HG03457 (cell line): Measurements from ENCODE around the gene ADGRD2.
"Not testable (repeated sequence)": the region's sequence is repeated elsewhere in the genome, so short reads cannot be mapped to it uniquely, and the experiment has no call there.

ENCODE experiments used
- ATAC-seq: cut with Tn5 transposase; IDR thresholded peaks from one replicate; pipeline ENCODE4 v1.9.1; 2021; ENCODE audit warnings: moderate number of reproducible peaks; ENCODE audit not compliant: unreplicated experiment

ADGRD2 gene

GRCh38 chr9:124450241-124450924 is at the start of gene ADGRD2:
Gene ADGRD2 (plus strand): TSS chr9:124450451. CDS start chr9:124451667, 1,216 bp downstream.
- no peak for ATAC-seq

DNA sequence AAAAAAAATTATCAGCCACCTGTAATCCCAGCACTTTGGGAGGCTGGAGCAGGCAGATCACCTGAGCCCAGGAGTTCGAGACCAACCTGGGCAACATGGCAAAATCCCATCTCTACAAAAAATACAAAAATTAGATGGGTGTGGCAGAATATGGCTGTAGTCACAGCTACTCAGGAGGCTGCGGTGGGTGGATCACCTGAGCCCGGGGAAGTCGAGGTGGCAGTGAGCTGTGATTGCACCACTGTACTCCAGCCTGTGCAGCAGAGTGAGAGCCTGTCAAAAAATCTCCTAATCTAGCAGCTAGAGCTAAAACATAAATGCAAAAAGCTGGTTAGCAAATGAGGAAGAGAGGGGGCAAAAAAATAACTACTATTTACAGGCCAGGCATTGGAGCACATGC is 47.0 kb upstream of the ADGRD2 start:
- no peak for ATAC-seq

GRCh38 chr9:124409410-124409809 is 40.8 kb upstream of the ADGRD2 start:
- ATAC-seq: no peak

DNA sequence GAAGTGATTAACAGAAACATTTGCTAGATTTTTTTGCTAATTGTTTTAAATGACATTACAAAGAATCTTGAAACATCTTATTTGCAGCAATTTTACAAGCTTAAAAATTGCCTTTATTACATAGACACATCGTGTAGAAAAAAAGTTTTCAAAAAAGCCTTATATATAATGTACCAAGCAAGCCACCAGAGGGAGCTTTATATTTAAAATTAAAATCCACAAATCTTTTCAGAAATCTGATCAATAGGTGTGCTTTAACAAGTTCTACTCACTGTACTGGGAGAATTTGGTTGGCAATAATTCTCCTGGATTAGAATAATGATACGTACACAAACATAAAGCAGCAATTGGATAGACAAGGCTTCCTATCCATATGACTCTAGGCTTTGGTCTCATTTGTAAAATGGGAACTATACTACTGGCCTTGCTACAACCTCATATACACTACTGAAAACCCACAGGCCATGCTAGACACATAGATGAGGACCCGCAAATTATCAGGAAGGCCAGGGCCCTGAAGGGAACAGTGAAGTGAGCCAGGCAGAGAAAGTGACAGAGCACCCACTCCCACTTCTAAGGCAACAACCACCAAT is 39.8 kb upstream of the ADGRD2 start:
- no peak for ATAC-seq

DNA sequence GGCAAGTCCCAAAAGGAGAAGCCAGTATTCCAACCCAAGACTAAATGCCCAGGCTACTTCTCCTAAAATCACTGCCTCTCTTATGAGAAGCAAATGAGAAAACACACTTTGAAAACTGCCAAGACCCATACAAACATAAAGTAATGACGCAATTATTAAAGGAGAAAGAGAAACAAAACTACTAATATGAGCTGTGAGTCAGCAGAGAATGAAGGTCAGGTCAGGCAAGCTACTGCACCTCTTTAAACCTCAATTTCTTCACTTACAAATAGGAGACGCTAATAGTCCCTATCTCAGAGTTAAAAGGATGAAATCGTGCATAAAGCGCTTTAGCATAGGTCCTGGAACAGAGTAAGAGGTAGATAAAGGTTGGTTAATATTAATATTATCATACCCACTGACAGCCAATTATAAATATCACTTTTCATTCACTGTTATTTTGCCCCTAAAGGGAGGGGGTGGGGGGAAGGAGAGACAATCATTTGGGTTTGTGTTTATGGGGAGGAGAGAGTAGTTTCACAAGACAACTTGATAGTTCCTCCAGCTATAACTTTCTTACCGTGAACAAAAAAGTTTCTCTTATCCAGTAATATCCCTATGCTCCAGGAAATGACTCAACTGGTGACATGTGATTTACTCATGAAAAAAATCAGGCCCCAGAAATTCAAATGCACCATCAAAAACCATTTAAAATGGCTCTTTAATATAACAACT is 38.6 kb upstream of the ADGRD2 start:
- no peak for ATAC-seq

DNA sequence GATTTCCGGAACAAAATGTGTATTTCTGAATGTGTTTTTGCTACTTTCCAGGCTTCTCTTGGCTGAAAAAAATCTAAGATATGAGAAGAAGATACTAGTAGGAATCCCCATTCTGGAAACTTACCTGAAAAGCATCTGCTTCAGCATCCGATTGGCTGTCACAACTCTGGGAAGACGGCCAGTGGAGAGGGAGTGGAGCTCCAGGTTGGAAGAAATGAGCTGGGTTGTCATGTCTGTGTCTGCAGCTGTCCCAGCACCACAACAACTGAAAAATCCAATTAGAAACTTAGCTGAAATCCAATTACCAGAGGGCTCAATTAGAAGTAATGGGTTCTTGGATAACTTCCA is 38.0 kb upstream of the ADGRD2 start:
- no peak for ATAC-seq

DNA sequence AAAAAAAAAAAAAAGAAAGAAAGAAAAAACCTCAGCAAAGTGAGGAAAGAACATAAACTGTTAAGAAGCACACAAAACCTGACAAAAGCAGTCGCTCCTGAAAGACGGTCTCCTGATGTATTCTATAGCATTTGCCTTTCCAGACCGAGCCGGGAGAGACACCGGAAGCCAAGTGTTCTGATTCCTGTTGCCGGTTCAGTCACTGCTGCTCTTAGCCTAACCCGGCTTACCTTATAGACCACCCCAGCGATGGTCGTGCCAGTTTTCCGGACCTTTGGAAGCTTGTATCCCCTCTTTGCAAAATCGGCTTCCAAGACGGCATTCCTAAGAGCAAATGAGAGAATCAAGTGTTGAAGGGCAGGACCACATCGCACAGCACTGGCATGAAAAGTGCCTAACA is 35.6 kb upstream of the ADGRD2 start:
- no peak for ATAC-seq

- ATAC-seq: peak; percentile 71
Observed at GRCh38 chr9:124415102-124415851, 35.0 kb upstream of the ADGRD2 start, which contains the start of gene PSMB7. Gene PSMB7 (minus strand): TSS chr9:124415442. CDS start chr9:124415425, 17 bp downstream.

DNA sequence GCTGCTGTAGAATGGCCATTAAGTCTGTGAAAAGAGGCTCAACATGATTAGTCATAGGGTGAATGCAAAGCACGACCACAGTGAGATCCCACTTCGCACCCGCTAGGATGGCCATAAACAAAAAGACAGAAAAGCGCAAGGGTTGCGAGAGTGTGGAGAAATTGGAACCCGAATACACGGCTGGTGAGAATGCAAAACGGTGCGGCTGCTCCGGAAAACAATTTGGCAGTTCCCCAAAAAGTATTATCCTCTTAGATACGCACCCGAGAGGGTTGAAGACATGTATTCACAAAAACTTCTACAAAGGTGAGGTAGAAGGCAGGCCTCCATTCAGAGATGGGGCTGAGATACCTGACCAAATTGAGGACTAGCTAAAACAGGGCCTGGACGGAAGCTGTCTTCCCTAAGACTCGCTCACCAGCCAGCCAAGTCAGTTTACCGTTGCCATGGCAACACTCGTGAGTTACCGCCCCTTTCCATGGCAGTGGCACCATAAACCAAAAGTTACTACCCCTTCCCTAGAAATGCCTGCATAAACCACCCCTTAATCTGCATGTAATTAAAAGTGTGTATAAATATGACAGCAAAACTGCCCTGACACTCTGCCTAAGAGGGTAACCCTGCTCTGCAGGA is 34.3 kb upstream of the ADGRD2 start:
- no peak for ATAC-seq

DNA sequence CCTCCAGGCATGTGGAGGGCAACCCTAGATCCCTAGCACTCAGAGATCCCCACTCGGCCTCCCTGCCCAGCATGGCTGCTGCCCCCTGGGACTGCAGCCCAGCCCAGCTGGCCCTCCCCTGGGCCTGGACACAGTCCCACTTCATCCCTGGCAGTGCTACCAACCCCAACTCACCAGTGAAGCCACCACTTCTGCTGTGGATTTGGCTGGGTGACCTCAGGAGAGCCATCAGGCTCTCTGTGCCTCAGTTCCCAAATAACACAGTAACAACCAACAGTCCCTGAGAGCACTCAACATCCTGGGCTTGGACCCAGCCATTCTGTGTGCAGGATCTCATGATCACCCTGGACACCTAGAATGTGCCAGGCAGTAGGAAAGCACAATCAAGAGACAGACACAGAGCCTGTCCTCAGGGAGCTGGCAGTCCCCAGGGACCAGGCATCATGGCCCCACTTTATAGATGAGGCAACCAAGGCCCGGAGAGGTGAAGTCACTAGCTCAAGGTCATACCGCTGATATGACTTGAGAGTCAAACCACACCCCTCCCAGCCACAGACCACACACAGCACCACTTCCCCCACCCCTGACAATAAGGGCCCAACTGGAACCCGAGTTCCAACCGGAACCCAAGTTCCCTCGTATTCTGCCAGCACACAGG is 30.3 kb upstream of the ADGRD2 start:
- ATAC-seq: no peak

GRCh38 chr9:124420991-124421543 is 29.2 kb upstream of the ADGRD2 start:
- ATAC-seq: no peak

DNA sequence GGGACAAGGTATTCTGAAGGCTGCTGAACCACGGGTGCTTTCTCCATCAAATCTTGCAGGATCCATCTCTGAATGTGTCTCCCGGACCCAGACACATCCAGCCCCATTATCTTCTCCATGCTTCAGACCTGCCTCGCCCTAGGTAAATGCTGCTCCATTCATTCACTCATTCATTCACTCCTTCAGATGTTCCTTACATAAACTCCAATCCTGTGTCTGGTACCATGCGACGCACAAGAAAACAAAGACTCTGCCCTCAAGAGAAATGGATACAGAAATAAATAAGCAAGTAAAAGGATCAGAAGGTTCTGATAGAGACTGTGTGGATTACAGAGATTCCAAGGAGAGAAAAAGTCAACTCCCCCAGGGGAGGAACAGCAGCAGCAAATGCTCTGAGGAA is 27.1 kb upstream of the ADGRD2 start:
- no peak for ATAC-seq

GRCh38 chr9:124423591-124423990 is 26.7 kb upstream of the ADGRD2 start:
- ATAC-seq: no peak

DNA sequence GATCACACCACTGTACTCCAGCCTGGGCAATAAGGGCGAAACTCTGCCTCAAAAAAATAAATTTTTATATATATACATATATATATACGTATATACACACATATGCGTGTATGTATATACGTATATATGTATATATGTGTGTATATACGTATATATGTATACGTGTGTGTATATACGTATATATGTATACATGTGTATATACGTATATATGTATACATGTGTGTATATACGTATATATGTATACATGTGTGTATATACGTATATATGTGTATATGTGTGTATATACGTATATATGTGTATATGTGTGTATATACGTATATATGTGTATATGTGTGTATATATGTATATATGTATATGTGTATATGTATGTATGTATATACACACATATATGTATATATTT is 24.5 kb upstream of the ADGRD2 start:
- ATAC-seq: not testable (repeated sequence)

DNA sequence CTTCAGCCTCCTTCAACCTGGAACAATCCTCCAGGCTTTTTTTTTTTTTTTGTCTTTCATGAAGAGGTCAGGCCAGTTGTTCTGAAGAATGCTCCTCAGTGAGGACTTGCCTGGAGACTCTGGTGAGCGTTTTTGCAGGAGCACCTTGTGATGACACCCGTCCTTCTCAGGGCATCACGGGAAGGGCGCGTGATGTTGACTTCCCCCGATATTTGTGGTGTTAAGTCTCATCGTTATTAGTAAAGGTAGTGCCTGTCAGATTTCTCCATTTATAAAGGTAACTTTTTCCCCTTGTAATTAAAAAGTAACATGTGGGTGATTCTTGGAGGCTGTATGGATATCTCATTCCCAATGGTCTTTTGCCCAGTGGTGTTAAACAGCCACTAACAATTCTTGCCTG is 23.9 kb upstream of the ADGRD2 start:
- no peak for ATAC-seq

DNA sequence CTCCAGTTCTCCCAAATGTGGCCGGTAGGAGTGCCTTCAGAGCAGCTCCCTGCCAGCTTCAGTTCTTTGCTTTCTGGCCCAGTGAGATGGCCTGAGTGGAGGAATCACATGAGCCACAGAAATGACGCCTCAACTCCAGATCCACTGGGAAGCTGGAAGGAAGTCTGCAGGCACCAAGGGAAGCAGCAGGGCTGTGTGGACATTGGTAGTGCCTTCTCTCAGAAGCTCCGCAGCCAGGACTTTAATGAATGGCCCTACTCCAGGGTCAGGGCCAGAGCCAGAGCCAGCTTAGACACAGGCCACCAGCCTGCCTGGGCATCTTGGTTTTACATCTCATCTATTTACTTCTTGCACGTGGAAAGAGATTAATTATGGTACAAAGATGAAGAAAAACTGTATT is 23.0 kb upstream of the ADGRD2 start:
- no peak for ATAC-seq

- no peak for ATAC-seq
Observed at GRCh38 chr9:124428751-124429529, 21.3 kb upstream of the ADGRD2 start.

DNA sequence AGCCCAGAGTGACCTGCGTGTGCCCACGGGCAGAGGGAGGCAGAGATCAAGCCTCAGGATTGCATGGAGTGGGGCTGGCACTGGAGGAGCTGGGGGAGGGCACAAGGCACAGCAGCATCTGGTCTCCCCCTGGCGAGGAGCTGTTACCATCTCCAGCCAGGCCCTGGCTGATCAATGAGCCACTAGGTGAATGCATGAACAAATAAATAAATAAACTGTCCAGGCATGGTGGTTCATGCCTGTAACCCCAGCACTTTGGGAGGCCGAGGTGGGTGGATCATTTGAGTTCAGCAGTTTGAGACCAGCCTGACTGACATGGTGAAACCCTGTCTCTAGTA is 20.8 kb upstream of the ADGRD2 start:
- no peak for ATAC-seq

DNA sequence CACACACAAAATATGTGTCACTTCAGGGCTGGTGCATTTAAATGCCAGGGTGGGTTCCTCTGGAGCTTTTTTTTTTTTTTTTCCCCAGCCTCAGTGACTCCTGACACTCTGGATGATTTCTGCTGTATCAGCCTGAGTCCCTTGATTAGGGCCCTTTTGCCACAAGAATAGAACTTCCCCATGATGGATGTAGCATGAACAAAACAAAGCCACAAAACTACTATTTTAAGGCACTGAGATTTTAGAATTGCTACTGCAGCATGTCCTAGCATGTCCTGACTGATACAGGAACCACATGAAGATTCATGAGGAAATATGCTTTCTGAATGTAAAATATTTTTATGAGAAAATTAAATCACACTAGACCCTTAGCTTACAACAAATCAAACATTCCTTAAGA is 13.9 kb upstream of the ADGRD2 start:
- no peak for ATAC-seq

DNA sequence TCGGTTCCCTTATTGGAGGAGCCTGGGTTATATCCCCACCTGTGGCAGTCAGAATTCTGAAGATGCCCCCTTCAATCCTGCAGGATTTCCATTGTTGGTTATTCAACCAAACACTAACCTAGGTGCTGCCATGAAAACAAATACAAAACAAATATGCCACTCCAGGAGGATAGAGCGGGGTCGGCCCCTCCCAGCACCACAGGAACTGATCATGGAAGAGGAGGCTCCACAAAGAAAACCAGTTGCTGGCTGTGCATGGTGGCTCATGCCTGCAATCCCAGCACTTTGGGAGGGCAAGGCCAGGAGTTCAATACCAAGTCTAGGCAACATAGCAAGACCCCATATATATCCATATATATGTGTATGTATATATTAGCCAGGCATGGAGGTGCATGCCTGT is 13.2 kb upstream of the ADGRD2 start:
- no peak for ATAC-seq
